GM19099 (cell line): Measurements from ENCODE around the gene KREMEN1.

Source experiments
- POLR2A ChIP-seq: IDR thresholded peaks from 3 replicates; pipeline ENCODE4 v1.6.1; 2011; ENCODE audit warnings: low read depth; ENCODE audit not compliant: insufficient read length; ENCODE audit errors: extremely low read depth

The KREMEN1 gene

GRCh38 chr22:29072979-29073617, at the start of gene KREMEN1:
Gene KREMEN1, plus strand, starts transcription at chr22:29073035. Its CDS starts 96 bp downstream, at chr22:29073131.
- TF ChIP-seq POLR2A: no peak

DNA sequence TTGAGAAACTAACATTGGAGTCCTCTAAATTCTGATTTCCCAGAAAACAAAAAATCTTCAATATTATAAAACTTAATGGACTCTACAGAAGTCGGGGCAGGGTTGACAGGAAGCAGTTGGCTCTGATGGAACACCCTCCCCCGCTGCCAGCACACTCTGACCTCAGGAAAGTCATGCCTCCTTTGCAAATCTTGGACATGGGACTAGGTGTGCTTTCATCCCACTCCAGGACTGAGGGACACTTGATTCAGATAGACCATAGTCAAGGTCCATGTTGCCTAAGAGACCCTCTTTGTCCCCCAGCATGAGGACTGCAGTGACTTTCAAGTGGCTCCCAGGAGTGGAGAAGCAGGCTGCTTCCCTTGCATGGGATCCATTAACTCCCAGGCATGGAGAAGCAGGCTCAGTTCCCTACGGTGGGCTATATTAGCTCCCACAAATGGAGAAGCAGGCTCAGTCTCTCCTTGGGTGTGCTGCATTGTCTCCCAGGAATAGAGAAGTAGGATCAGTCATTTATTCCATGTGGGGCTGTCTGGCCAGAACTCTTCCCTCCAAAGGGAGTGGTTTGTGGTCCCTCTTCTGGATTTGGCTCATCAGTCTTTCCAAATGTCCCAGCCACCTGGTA, 49.6 kb upstream of the KREMEN1 start:
- no peak for TF ChIP-seq POLR2A

- no peak for TF ChIP-seq POLR2A
Measured at GRCh38 chr22:29026579-29026978, 46.3 kb upstream of the KREMEN1 start.

- no peak for TF ChIP-seq POLR2A
Measured at GRCh38 chr22:29028468-29028867, 44.4 kb upstream of the KREMEN1 start.

DNA sequence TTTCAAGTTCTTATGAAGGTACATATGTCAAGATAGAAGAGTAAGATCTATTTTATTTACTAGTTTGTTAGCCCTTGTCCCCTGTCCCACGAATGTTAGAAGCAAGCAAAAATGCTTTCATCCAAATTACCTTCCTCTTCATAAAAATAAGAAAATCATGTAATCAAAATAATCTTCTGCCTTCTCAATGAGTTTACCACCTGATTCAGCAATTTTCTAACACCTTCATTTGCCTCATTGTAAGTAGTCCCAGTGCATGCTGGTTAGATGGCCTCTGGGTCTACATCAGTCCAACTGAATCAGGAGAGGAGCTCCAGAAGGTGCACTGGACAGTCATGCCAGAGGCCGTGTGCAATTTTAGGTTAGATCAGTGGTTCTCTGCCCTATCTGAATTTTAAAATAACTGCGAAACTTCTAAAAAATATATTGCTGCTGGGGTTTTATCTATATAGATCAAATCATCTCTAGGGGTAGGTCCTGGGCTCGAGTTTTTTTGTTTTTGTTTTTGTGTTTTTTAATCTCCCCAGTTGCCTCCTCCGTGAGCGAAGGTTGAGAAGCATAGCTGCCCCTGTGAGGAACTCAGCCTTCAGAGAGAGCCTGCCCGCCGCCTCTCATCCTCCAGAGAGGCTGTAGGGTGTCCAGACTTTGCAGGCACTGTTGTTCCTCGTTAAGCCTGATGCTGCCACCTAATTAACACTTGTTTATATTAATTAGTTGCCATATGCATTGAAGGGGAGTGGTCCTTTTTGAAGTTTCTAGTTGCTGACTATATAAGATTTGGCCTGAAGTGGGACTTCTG, 43.4 kb upstream of the KREMEN1 start:
- no peak for TF ChIP-seq POLR2A

DNA sequence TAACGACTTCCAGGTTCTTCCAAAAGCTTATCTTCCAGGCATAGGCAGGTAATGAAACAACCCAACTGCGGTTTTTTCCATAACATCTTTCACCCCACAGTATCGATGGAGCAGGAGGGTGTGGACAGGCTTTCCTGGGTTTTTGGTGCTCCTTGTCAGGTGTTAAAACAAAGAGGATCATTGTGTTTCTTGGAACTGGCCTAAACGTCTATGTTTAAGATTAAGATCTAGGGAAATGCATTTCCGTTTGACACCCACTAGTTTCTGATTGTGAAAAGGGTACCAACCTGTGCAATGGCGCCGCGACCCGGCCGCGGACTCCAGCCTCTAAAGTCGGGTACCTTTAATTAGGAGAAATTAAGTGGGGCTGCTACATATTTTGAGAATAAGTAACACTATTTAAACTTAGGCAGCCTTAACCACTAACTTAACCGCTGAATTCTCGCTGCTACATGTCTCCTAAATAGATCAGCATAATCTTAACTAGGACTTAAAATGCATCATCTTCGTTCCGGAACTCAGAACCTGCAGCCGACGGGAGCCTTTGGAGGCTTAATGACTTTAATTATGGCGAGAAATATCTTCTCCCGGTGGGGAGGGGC, 42.7 kb upstream of the KREMEN1 start:
- no peak for TF ChIP-seq POLR2A

DNA sequence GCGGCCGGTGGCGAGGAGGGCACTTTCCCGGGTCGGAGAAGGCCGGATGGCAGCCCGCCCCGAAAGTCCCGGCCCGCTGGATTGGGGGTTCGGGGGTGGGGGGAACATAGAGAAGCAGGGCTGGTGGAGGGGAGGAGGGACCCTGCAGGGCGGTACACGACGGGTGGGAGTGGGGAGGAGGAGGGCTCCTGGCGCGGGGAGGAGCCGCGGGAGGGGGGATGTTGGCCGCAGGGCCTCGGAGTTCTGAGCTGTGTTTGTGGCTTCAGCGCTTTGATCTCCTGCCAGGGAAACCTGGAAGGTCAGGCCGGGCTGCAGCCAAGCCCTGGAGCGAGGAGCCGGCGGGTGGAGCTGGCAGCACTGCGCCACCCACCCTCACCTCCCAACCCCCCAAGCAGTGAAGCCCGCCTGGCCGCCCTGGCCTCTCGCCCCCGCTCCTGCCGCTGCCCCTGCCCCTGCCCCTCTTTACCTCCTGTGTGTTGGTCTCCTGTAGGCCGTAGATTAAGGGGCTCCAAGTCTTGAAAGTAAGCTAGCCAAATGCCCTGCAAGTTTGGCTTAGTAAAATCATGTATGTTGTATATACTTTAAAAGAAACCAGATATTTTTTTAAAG, 42.1 kb upstream of the KREMEN1 start:
- no peak for TF ChIP-seq POLR2A

GRCh38 chr22:29031227-29032011, 41.4 kb upstream of the KREMEN1 start:
- TF ChIP-seq POLR2A: no peak

DNA sequence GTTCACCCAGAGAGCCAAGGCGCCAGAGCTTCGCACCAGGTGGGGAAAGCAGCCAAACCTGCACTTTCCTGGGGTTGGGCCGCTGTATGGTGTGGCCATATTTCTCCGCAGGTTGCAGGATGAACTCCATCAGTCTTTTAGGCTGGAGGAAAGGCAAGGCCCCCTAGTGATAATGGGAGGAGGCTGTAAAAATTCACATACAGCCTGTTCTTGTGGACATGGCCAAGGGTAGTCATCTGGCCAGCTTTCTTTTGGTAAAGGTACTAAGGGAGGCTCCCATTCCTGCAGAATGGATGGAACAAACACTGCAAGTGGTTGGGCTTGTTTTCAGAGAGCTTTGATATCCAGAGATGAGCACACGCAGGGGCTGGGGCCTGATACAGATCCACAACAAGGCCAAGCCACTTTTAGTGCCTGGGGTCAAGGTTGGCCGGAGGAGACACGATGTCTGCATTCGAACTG, 40.8 kb upstream of the KREMEN1 start:
- no peak for TF ChIP-seq POLR2A

GRCh38 chr22:29032584-29032983, 40.3 kb upstream of the KREMEN1 start:
- no peak for TF ChIP-seq POLR2A

DNA sequence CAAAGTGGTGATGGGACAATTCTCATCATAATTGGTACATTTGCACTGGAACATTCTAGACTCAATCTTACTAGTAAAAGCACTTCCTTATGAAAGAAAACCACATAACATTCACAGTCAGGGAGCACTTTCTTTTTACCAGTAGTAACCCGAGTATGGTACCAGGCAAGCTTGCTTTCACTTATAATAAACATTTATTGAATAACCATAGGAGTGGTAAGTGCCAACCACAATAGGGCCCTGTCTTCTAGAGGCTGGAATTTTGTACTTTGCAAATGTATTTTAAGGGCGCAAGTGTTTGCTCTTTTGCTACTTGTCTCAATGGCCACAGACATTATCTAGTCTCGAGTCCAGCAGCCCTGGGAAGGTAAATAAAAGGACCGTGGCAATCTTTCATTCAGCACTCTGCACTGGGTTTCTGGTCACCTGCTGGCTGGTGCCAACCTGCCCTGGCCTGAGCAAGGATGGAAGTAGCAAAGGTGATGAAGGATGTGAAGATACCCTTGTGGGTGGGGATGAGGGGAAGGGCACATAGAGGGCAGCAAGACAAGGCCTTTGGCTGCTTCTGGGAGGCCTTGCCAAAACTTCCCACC, 35.4 kb upstream of the KREMEN1 start:
- no peak for TF ChIP-seq POLR2A

DNA sequence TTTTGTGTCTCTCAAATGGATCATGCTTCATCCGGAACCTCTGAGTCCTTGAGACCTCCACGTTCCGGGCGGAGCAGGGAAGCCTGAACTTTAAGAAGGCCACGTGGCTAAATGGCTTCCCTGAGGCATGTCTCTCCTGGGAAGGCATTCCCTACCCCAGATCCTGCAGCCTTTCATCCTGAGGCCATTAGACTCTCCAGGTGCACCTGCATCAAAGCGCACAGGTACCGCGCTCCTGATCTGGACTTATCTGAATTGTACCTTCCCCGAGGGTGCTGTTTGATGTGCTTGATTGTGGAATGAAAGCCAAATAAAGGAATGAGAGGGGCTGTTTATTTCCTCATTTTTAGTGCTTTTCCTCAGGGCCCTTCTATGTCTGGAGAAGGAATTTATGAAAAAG, 33.7 kb upstream of the KREMEN1 start:
- TF ChIP-seq POLR2A: no peak

GRCh38 chr22:29040385-29041275, 32.2 kb upstream of the KREMEN1 start:
- TF ChIP-seq POLR2A: no peak
